Activated CD8-positive, alpha-beta memory T cell treated with anti-CD3 and anti-CD28 coated beads, Interleukin-2, amount 10 ng/mL, durations not matched to agents 7 days and 5 days (primary cell): ENCODE results near the gene DUOX2. TPM values are rescaled to one million over a fixed set of nuclear protein-coding genes. Genes with fewer than 3 reads are reported as not detected.

Experiments used
- ATAC-seq: fragments of 150-1000 bp; cut with Tn5 transposase; one replicate; pipeline ENCODE4 v1.10.0; 2021; ENCODE audit warnings: moderate library complexity
- CTCF ChIA-PET: fragments of 350-600 bp; sonication (Branson Sonifier 250); formaldehyde crosslinking; loops from one replicate; lab custom pipeline; 2021; ENCODE audit warnings: antibody characterized with exemption; lab: Charles Lee
- DNase-seq: peaks from one replicate; pipeline ENCODE4 v3.0.0-alpha.2; 2020
- H3K27ac Mint-ChIP-seq: one replicate; pipeline ENCODE4 v1.8.0; 2021; ENCODE audit warnings: mild to moderate bottlenecking, mixed read lengths
- H3K27me3 Mint-ChIP-seq: one replicate; pipeline ENCODE4 v1.8.0; 2021; ENCODE audit warnings: mixed read lengths
- H3K36me3 Mint-ChIP-seq: one replicate; pipeline ENCODE4 v1.8.0; 2021; ENCODE audit warnings: mild to moderate bottlenecking, mixed read lengths
- H3K4me1 Mint-ChIP-seq: one replicate; pipeline ENCODE4 v1.8.0; 2021; ENCODE audit warnings: mixed read lengths
- H3K4me3 Mint-ChIP-seq: one replicate; pipeline ENCODE4 v1.8.0; 2021; ENCODE audit warnings: mild to moderate bottlenecking, moderate library complexity, mixed read lengths
- H3K9me3 Mint-ChIP-seq: one replicate; pipeline ENCODE4 v1.8.0; 2022; ENCODE audit warnings: low read depth, mixed read lengths
- total RNA-seq, 2 experiments: library from RNA; stranded (reverse); gene quantifications; one replicate each; pipeline ENCODE4 v1.2.3, GENCODE V29; 2021

The DUOX2 gene
- total RNA-seq, 2 experiments from 2014 or later = not detected

DNA sequence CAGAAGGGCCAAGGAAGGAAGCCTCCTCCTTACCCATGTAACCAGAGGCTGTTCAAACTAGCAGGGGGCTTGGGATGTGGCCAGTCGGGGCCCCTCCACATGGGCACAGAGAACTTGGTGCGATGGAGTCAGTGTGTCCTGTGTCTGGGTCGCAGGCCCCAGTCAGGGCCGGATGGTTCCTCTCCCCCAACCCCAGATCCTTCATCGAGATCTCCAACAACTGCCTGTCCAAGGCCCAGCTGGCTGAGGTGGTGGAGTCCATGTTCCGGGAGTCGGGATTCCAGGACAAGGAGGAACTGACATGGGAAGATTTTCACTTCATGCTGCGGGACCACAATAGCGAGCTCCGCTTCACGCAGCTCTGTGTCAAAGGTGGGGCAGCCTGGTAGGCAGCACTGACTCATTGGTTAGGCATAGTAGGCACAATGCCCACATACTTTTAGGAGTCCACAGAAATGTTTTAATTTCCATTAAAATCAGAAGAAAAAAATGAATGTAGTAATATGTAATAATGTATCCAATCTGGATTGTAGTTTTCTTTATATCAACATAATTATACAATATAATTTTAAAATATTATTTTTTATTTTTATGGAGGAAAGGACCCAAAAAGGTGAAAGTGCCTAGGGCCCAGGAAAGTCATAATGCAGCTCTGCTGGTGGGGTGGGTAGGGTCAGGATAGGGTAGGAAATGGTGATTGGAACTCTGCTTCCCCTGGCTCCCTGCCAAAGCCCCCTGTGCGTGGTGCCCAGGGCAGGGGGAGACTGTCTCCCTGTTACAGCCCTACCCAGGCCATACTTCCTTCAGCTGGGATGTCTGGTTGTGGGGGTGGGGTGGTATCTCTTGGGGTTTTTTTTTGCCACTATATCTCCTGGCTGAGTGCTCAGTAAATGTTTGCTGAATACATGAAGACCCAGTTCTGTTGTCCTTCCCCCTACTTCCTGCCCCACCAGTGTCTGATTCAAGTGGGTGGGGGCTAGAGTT, 34.4 kb upstream of the DUOX2 start:
- H3K4me3 Mint-ChIP-seq = no peak overlapping the region
- H3K4me1 Mint-ChIP-seq = no peaks in the 10 kb centered on the region
- DNase-seq = no peak
- no peaks in the 10 kb centered on the region for H3K36me3 Mint-ChIP-seq
- CTCF ChIA-PET = interaction anchor here (0.8 to 1.7 kb wide), 3 partner anchors 10 to 16 kb away, joined by 3 to 8 read pairs (median 3); no protein-coding TSS in a partner anchor
- H3K27ac Mint-ChIP-seq = no peak overlapping the region
- ATAC-seq = no peak
- no peaks in the 10 kb centered on the region for H3K27me3 Mint-ChIP-seq
- H3K9me3 Mint-ChIP-seq = no peaks in the 10 kb centered on the region

DNA sequence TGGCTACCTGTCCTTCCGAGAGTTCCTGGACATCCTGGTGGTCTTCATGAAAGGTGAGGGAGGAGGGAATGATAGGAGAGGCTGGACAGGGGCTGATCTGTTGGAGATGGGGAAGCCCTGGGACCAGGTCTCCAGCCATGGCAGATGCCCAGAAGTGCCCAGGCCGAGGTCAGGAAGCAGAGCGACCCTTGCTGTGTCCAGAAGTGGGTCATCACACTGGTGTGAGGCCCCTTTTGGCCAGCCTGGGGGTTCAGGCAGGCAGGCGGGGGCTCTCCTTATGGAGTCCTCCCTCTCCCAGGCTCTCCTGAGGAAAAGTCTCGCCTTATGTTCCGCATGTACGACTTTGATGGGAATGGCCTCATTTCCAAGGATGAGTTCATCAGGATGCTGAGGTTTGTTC, 33.6 kb upstream of the DUOX2 start:
- Mint-ChIP-seq H3K4me3 (no peak overlapping the region), H3K9me3 (no peaks in the 10 kb centered on the region), H3K27me3 (no peaks in the 10 kb centered on the region), H3K36me3 (no peaks in the 10 kb centered on the region), H3K27ac (no peak overlapping the region), H3K4me1 (no peaks in the 10 kb centered on the region)
- no peak for ATAC-seq
- DNase-seq = no peak
- CTCF ChIA-PET = interaction anchor here (1.6 kb wide), 1 partner anchor 15 kb away, joined by 3 read pairs; no protein-coding TSS in a partner anchor

DNA sequence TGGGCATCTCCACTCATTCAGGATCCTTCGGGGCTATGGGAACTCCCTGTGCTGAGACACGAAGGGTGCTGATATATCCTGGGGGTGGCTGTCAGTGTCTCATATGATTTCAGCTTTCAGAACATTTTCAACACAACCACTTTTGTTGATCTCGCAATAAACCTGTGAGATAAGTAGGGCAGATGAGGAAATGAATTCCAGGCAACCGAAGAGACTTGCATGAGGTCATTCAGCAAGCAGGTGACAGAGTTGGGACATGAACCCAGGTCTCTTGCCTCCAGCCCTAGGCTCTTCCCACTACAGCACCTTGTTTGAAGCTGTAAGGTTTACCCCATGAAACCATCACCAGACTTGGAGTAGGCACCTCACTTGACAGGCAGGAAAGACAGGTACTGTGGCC, 32.4 kb upstream of the DUOX2 start:
- no peak overlapping the region for H3K4me3 Mint-ChIP-seq
- H3K36me3 Mint-ChIP-seq = no peaks in the 10 kb centered on the region
- CTCF ChIA-PET = interaction anchor here (1.1 kb wide), 1 partner anchor 16 kb away, joined by 3 read pairs; no protein-coding TSS in a partner anchor
- no peaks in the 10 kb centered on the region for H3K27me3 Mint-ChIP-seq
- no peaks in the 10 kb centered on the region for H3K4me1 Mint-ChIP-seq
- ATAC-seq = no peak
- DNase-seq = no peak
- no peak overlapping the region for H3K27ac Mint-ChIP-seq
- H3K9me3 Mint-ChIP-seq = no peaks in the 10 kb centered on the region

DNA sequence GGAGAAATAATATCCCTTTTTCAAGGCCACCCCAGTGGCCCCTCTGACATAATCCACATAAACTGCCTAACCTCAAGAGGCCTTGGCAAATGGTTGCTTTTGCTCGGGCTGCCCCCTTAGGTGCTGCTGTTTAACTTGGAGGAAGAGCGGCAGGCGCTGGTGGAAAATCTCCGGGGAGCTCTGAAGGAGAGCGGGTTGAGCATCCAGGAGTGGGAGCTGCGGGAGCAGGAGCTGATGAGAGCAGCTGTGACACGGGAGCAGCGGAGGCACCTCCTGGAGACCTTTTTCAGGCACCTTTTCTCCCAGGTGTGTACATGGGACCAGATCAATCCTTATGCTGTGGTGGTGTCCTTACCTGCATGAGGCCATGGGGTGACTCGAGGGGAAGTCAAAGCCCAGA, 30.8 kb upstream of the DUOX2 start:
- Mint-ChIP-seq H3K4me1 (no peaks in the 10 kb centered on the region), H3K27me3 (no peaks in the 10 kb centered on the region), H3K9me3 (no peaks in the 10 kb centered on the region), H3K4me3 (no peak overlapping the region), H3K27ac (no peak overlapping the region), H3K36me3 (no peaks in the 10 kb centered on the region)
- ATAC-seq = no peak
- no peak for DNase-seq
- CTCF ChIA-PET = no interaction called here

DNA sequence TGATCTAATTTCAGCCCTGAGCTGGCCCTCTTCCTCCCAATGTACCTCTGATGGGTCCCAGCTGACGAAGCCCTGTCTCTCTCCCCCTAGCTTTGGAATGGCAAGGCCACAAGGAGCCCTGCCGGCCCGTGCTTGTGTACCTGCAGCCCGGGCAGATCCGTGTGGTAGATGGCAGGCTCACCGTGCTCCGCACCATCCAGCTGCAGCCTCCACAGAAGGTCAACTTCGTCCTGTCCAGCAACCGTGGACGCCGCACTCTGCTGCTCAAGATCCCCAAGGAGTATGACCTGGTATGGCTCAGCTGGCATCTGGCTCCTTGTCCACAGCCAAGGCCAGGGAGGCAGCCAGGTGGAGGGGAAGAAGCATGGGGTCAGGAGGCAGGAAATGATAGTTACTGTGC, 30.0 kb upstream of the DUOX2 start:
- DNase-seq = no peak
- CTCF ChIA-PET = no interaction called here
- Mint-ChIP-seq H3K27ac (no peak overlapping the region), H3K4me3 (no peak overlapping the region), H3K27me3 (no peaks in the 10 kb centered on the region), H3K9me3 (no peaks in the 10 kb centered on the region), H3K4me1 (no peaks in the 10 kb centered on the region), H3K36me3 (no peaks in the 10 kb centered on the region)
- ATAC-seq = no peak

DNA sequence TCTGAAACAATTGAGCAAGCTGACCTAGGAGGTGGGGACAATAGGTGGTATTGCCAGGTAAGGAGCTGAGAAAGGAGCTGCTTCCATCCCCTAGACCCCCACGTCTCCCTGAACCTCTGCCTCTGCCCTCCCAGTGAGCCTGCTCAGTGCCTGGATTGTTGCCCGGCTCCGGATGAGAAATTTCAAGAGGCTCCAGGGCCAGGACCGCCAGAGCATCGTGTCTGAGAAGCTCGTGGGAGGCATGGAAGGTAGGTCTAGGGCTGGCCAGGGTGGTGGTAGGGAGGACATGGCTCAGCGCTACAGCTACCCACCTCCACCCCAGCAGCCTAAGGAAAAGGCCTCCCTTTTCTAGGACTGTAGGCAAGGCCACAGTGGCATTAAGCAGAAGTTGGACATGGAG, 29.1 kb upstream of the DUOX2 start:
- Mint-ChIP-seq H3K4me1 (no peaks in the 10 kb centered on the region), H3K4me3 (no peak overlapping the region), H3K36me3 (no peaks in the 10 kb centered on the region), H3K27me3 (no peaks in the 10 kb centered on the region), H3K27ac (no peak overlapping the region), H3K9me3 (no peaks in the 10 kb centered on the region)
- CTCF ChIA-PET = interaction anchor here (0.7 to 1.4 kb wide), 2 partner anchors 16 to 25 kb away, joined by 3 to 4 read pairs; no protein-coding TSS in a partner anchor
- no peak for ATAC-seq
- DNase-seq = no peak

DNA sequence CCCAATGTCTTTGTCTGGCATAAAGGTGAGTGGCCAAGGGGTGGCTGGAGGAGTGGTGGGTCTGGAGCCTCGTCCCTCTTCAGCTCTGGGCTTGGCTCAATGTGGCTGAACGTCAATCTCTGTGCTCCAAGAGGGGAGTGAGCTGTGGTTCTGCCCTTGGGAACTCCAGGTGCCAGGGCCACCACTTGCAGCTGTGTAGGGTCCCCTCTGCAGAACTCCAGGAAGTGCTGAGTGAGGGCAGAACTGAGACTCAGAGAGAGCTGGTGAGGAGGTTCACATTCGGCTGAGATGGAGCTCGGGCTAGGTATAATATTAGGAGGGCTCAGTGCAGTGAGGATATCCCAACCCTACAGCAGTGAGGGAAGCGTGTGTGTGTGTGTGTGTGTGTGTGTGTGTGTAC, 27.4 kb upstream of the DUOX2 start:
- Mint-ChIP-seq H3K27ac (no peak overlapping the region), H3K36me3 (no peaks in the 10 kb centered on the region), H3K4me1 (peaks cover 2% of the 10 kb centered on the region), H3K9me3 (no peaks in the 10 kb centered on the region), H3K4me3 (no peak overlapping the region), H3K27me3 (peaks cover 5% of the 10 kb centered on the region)
- DNase-seq (no peak), ATAC-seq (no peak)
- CTCF ChIA-PET = interaction anchor here (0.9 to 1.8 kb wide), 2 partner anchors 22 to 26 kb away, joined by 3 to 4 read pairs; no protein-coding TSS in a partner anchor

DNA sequence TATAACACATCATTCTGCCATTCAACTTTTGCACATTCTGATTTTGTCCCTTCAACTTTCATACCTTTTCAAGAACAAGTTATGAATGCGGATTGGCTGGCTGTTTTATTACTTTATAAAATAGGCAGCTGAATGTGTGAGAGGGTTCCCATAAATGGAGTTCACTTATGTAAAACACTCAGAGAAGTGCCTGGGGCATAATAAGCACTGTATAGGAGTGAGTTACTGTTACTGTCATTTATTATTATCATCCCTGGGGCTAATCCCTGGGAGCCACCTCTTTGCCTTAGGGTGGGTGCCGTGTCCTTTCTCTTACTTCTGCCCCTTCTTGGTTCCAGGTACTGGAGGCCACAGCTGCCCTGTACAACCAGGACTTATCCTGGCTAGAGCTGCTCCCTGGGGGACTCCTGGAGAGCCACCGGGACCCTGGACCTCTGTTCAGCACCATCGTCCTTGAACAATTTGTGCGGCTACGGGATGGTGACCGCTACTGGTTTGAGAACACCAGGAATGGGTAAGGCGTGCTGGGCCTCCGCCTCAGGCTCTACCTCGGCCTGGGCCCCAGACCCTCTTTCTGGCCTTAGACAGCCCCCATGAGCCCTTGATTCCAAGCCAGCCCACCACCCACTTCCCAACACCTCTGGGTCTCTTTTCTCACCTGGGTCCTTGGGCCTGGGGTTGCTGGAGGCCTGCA, 26.7 kb upstream of the DUOX2 start:
- no peaks in the 10 kb centered on the region for H3K9me3 Mint-ChIP-seq
- peaks cover 10% of the 10 kb centered on the region for H3K27me3 Mint-ChIP-seq
- CTCF ChIA-PET = interaction anchor here (1.0 to 1.8 kb wide), 2 partner anchors 22 kb away, joined by 3 to 4 read pairs; no protein-coding TSS in a partner anchor
- no peak for DNase-seq
- no peak overlapping the region for H3K4me3 Mint-ChIP-seq
- no peak overlapping the region for H3K27ac Mint-ChIP-seq
- peaks cover 3% of the 10 kb centered on the region for H3K4me1 Mint-ChIP-seq
- ATAC-seq = no peak
- no peaks in the 10 kb centered on the region for H3K36me3 Mint-ChIP-seq

DNA sequence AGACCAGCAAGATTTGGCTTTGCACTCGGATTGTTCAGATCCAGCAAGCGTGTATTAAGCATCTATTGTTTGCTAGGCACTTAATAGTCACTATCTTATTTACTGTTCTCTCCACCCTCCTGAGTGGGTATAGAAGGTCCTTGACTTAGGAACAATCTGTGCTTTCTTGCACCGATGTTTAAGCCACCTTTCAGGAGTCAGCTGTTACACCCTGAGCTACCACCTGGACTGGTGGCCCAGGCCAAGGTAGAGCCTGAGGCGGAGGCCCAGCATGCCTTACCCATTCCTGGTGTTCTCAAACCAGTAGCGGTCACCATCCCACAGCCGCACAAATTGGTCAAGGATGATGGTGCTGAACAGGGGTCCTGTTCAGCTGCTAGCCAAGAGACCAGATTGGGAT, 25.8 kb upstream of the DUOX2 start:
- no peak overlapping the region for H3K4me3 Mint-ChIP-seq
- CTCF ChIA-PET = interaction anchor here (1.0 to 1.8 kb wide), 2 partner anchors 22 to 23 kb away, joined by 3 to 4 read pairs; no protein-coding TSS in a partner anchor
- peaks cover 13% of the 10 kb centered on the region for H3K27me3 Mint-ChIP-seq
- H3K4me1 Mint-ChIP-seq = peaks cover 5% of the 10 kb centered on the region
- H3K9me3 Mint-ChIP-seq = no peaks in the 10 kb centered on the region
- no peak for ATAC-seq
- no peaks in the 10 kb centered on the region for H3K36me3 Mint-ChIP-seq
- DNase-seq = no peak
- no peak overlapping the region for H3K27ac Mint-ChIP-seq

DNA sequence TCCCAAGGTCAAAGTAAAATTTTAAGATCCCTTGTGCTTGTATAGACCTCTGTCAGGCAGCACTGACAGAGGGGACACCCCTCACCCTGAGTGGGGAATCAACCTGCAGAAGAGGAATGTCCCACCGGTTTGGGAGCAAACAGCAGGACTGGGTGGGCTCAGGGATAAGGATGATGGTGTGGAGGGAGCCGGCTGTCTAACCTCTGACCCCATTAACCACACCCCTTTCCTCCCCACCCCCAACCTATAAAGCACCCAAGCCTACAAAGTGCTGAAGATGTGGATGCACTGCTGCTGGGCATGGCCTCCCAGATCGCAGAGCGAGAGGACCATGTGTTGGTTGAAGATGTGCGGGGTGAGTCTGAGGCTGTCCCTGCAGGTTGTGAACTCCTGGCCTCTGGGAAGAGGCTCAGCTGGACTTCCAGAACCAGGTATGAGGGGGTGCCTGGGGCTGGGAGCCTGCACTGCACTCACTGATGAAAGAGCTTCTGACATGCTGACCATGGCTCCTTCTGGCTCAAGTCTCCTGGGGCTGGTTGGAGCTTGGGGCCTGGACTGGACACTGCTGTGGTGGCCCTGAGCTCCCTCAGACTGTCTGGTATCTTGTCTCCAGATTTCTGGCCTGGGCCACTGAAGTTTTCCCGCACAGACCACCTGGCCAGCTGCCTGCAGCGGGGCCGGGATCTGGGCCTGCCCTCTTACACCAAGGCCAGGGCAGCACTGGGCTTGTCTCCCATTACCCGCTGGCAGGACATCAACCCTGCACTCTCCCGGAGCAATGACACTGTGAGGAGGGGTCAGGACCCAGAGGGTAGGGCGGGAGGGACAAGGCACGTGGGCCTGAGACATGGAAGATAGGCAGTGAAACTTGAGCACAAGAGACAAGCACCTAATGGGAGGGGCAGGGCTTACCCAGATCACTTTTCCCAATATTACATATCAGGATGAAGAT, 25.1 kb upstream of the DUOX2 start:
- ATAC-seq (no peak), DNase-seq (no peak)
- Mint-ChIP-seq H3K4me3 (no peak overlapping the region), H3K27me3 (peaks cover 20% of the 10 kb centered on the region), H3K9me3 (no peaks in the 10 kb centered on the region), H3K36me3 (no peaks in the 10 kb centered on the region), H3K4me1 (peaks cover 7% of the 10 kb centered on the region), H3K27ac (no peak overlapping the region)
- CTCF ChIA-PET = interaction anchor here (1.2 kb wide), 1 partner anchor 10 kb away, joined by 3 read pairs; no protein-coding TSS in a partner anchor

DNA sequence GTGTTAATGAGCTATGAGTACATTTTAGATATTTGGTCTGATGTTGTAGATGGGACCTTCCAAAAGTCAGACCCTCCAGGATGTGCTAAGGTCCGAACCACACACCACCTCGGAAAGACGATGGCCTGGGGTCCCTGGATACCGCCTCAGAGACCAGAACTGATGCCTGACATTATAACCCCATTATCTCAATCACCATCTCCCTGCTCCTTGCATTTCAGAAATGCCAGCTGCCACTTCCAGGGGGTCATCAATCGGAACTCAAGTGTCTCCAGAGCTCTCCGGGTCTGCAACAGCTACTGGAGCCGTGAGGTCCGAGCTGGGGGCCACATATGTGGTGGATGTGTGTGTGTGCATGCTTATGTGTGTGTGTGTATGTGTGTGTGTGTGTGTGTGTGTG, 23.7 kb upstream of the DUOX2 start:
- peaks cover 32% of the 10 kb centered on the region for H3K27me3 Mint-ChIP-seq
- no peak for DNase-seq
- CTCF ChIA-PET = interaction anchor here (1.2 to 1.3 kb wide), 2 partner anchors 19 to 21 kb away, joined by 5 to 6 read pairs; no protein-coding TSS in a partner anchor
- no peaks in the 10 kb centered on the region for H3K36me3 Mint-ChIP-seq
- H3K4me1 Mint-ChIP-seq = peaks cover 7% of the 10 kb centered on the region
- no peaks in the 10 kb centered on the region for H3K9me3 Mint-ChIP-seq
- H3K27ac Mint-ChIP-seq = no peak overlapping the region
- ATAC-seq = no peak
- H3K4me3 Mint-ChIP-seq = no peak overlapping the region

DNA sequence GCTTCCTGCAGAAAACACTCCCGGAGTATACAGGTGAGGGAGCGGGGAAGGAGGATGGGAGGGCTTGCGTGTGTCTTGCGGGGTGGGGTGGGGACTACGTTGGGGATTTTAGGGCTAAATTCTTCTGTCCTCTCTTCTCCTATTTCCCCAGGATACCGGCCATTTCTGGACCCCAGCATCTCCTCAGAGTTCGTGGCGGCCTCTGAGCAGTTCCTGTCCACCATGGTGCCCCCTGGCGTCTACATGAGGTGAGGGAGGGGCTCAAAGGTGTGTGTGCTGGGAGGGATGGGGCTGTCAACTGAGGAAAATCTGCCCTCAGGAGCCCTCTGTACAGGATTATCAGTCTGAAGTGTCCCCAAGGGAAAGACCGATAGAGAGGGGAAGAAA, 22.4 kb upstream of the DUOX2 start:
- no peak overlapping the region for H3K27ac Mint-ChIP-seq
- no peak for ATAC-seq
- H3K36me3 Mint-ChIP-seq = no peaks in the 10 kb centered on the region
- DNase-seq = no peak
- peaks cover 42% of the 10 kb centered on the region for H3K27me3 Mint-ChIP-seq
- no peak overlapping the region for H3K4me3 Mint-ChIP-seq
- peaks cover 7% of the 10 kb centered on the region for H3K4me1 Mint-ChIP-seq
- H3K9me3 Mint-ChIP-seq = no peaks in the 10 kb centered on the region
- CTCF ChIA-PET = interaction anchor here (0.7 to 1.0 kb wide), 2 partner anchors 13 to 18 kb away, joined by 3 to 5 read pairs; no protein-coding TSS in a partner anchor
